Lower lobe of right lung (tissue), 2 donors: ENCODE measurements around the gene PDE9A. TPM values are rescaled to one million over a fixed set of nuclear protein-coding genes. Genes with fewer than 3 reads are reported as not detected.

ENCODE experiments used
- ATAC-seq, 2 donors: fragments of 200-7000 bp; cut with Tn5 transposase; one replicate each; pipeline ENCODE4 v1.9.1; 2020 to 2022; ENCODE audit warnings: mild to moderate bottlenecking in 2 of 2, moderate library complexity in 2 of 2
- DNase-seq: peaks from one replicate; pipeline ENCODE4 v3.0.0-alpha.2; 2020
- H3K27ac ChIP-seq: fragments of 200-600 bp; one replicate; pipeline ENCODE4 v1.8.0; 2022
- H3K27me3 ChIP-seq: fragments of 200-600 bp; one replicate; pipeline ENCODE4 v1.8.0; 2022; ENCODE audit warnings: low read depth
- H3K36me3 ChIP-seq: fragments of 200-600 bp; one replicate; pipeline ENCODE4 v1.8.0; 2022; ENCODE audit warnings: mild to moderate bottlenecking
- H3K4me1 ChIP-seq: fragments of 200-600 bp; one replicate; pipeline ENCODE4 v1.8.0; 2022
- H3K4me3 ChIP-seq: fragments of 200-600 bp; one replicate; pipeline ENCODE4 v1.8.0; 2022; ENCODE audit warnings: mild to moderate bottlenecking
- H3K9me3 ChIP-seq: fragments of 200-600 bp; one replicate; pipeline ENCODE4 v1.8.0; 2022
- CTCF ChIP-seq: fragments of 200-600 bp; IDR thresholded peaks from one replicate; pipeline ENCODE4 v1.8.0; 2022; ENCODE audit warnings: antibody characterized with exemption, mild to moderate bottlenecking
- intact Hi-C: fragments of 100-400 bp; cut with DNase I; formaldehyde crosslinking; loops from one replicate; pipeline ENCODE4 v1.11.0; 2022
- total RNA-seq: library from RNA; stranded (reverse); fragmentation: NEBNext Ultra II Directional; extraction: Animal tissue kit (Norgen Biotek cat#: 25700); gene quantifications from one replicate; pipeline ENCODE4 v1.2.1, GENCODE V29; 2021
- donor health status: DM: no; HTN: yes; CAD: no; lungs with severe emphysema.

The PDE9A gene
- total RNA-seq, 1 donor from 2014 or later: 12.8 TPM

GRCh38 chr21:42688226-42688840, 34.9 kb downstream of the PDE9A start:
- TF ChIP-seq CTCF: no peak
- Histone ChIP-seq H3K27ac (no peak overlapping the region), H3K27me3 (no peaks in the 10 kb centered on the region), H3K9me3 (no peaks in the 10 kb centered on the region), H3K36me3 (no peaks in the 10 kb centered on the region), H3K4me1 (no peaks in the 10 kb centered on the region), H3K4me3 (no peak overlapping the region)
- no peak for ATAC-seq
- intact Hi-C loops: no loop called here
- DNase-seq: no peak

DNA sequence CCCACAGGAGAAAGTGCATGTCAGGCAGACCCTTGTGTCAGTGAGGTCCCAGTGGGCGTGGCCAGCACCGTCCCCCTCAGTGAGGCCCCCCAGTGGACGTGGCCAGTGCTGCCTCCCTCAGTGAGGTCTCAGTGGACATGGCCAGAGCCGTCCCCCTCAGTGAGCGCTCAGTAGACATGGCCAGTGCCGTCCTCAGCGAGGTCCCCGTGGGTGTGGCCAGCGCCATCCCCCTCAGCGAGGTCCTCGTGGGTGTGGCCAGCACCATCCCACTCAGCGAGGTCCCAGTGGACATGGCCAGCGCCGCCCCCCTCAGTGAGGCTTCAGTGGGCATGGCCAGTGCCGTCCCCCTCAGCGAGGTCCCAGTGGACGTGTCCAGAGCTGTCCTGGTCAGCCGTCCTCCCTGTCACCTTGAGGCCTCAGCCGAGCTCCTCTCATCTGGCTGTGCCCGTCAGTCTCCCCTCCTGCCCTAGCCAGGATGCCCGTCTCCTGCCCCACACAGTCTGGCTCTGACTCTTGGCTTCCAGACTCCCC, 35.5 kb downstream of the PDE9A start:
- ATAC-seq: peak; percentile 4 to 16
- Histone ChIP-seq H3K4me3 (no peak overlapping the region), H3K4me1 (no peaks in the 10 kb centered on the region), H3K36me3 (no peaks in the 10 kb centered on the region), H3K9me3 (no peaks in the 10 kb centered on the region), H3K27me3 (no peaks in the 10 kb centered on the region), H3K27ac (no peak overlapping the region)
- intact Hi-C loops: no loop called here
- TF ChIP-seq CTCF: no peak
- DNase-seq: no peak

DNA sequence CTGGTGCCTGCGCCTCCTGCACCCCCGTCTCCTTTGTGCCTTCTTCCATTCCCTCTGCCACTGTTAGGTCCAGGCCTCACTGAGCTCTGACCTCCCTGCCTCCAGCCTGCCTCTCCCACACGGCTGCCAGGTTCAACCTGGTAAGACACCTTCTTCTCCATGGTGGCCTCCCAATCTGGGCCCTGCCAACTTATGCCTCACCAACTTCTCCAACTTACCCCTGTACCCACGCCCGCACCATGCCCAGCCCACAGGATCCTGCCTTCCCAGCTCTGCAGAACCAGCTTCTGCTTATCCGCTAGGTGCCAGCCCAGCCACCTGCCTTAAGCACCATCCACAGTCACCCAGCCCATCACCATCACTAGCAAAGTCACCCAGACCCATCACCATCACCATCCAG, 37.2 kb downstream of the PDE9A start:
- intact Hi-C loops: no loop called here

DNA sequence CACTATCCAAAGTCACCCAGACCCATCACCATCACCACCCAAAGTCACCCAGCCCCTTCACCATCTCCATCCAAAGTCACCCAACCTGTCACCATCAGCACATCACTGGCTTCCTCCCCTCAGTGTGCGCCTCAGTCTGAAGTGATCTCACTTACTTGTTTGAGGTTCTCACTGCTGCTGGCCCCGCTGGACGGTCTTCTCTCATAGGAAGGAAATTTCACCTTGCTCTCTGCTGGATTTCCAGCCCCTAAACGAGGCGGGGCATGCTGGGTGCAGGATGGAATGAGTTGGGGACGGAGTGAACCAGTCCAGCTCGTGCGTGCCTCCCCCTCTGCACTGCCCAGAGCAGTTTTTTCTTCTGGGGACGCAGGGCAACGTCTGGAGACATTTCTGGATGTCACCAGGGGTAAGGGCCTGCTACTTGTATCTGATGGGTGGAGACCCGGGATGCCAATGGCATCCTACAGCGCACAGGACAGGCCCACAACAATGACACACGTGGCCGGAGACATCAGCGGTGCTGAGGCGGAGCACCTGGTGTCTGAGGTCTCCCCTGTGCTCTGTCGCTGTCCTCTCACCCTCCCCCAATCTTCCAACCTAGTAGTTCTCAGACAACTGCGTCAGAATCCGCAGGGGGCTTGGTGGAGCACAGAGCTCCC, 38.6 kb downstream of the PDE9A start:
- DNase-seq (no peak), ATAC-seq (no peak)
- no peak overlapping the region for H3K4me3 ChIP-seq

More for the DNA sequence above, 37.2 kb downstream of the PDE9A start:
- no peak overlapping the region for H3K27ac ChIP-seq
- H3K27me3 ChIP-seq: no peaks in the 10 kb centered on the region
- ATAC-seq (no peak), DNase-seq (no peak)
- no peak overlapping the region for H3K4me3 ChIP-seq
- H3K9me3 ChIP-seq: no peaks in the 10 kb centered on the region
- no peaks in the 10 kb centered on the region for H3K36me3 ChIP-seq
- TF ChIP-seq CTCF: no peak
- no peaks in the 10 kb centered on the region for H3K4me1 ChIP-seq

DNA sequence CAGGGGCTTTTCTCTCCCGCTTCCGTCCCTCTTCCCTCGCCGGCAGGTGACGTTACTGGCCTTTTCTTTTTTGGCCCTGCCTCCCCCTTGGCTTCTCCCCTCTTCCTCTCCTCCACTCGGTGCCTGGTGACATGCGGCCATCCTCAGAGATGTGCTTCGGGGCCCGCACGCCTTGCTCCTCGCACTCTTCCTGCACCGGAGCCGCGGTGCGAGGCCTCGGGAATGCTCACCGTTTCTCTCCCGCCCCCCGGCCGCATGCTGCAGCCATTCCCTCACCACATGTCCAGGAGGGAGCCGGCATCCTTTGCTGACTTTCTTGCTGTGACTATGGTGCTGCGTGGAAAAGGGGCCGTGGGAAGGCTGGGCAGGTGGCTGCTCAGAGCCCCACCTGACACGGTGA, 39.3 kb downstream of the PDE9A start:
- no peak for DNase-seq

More for the DNA sequence above, 38.6 kb downstream of the PDE9A start:
- no peaks in the 10 kb centered on the region for H3K4me1 ChIP-seq
- H3K36me3 ChIP-seq: no peaks in the 10 kb centered on the region
- intact Hi-C loops: no loop called here
- no peak overlapping the region for H3K27ac ChIP-seq
- H3K9me3 ChIP-seq: no peaks in the 10 kb centered on the region
- H3K27me3 ChIP-seq: no peaks in the 10 kb centered on the region
- TF ChIP-seq CTCF: no peak

More for the DNA sequence above, 39.3 kb downstream of the PDE9A start:
- Histone ChIP-seq H3K27ac (no peak overlapping the region), H3K36me3 (no peaks in the 10 kb centered on the region), H3K4me3 (no peak overlapping the region), H3K27me3 (no peaks in the 10 kb centered on the region), H3K4me1 (no peaks in the 10 kb centered on the region), H3K9me3 (no peaks in the 10 kb centered on the region)
- no peak for TF ChIP-seq CTCF
- intact Hi-C loops: no loop called here
- no peak for ATAC-seq
